Sigmoid colon (tissue), 7 donors: ENCODE results near the gene ADGRA3. TPM values are rescaled to one million over a fixed set of nuclear protein-coding genes. Genes with fewer than 3 reads are reported as not detected.

Experiments
- DNase-seq: peaks from one replicate; pipeline ENCODE4 v3.0.0-alpha.2; 2019
- H3K27ac ChIP-seq, 4 donors: fragments of 200-600 bp; sonication (generic); one replicate each; pipeline ENCODE4 v1.5.1; 2016 to 2019; ENCODE audit warnings: mild to moderate bottlenecking in 1 of 4
- H3K27me3 ChIP-seq, 3 donors: fragments of 200-600 bp; sonication (generic); one replicate each; pipeline ENCODE4 v1.5.1; 2019; ENCODE audit warnings: mild to moderate bottlenecking in 1 of 3
- H3K36me3 ChIP-seq, 4 donors: fragments of 200-600 bp; sonication (generic); one replicate each; pipeline ENCODE4 v1.5.1; 2016 to 2019
- H3K4me1 ChIP-seq, 4 donors: fragments of 200-600 bp; sonication (generic); one replicate each; pipeline ENCODE4 v1.5.1; 2017 to 2019
- H3K4me3 ChIP-seq, 4 donors: fragments of 200-600 bp; sonication (generic); one replicate each; pipeline ENCODE4 v1.5.1; 2017 to 2019; ENCODE audit warnings: mild to moderate bottlenecking in 2 of 4, moderate library complexity in 1 of 4
- H3K9me3 ChIP-seq, 4 donors: fragments of 200-600 bp in 3 of 4; sonication (generic) in 3 of 4; one replicate each; pipeline versions ENCODE4 v1.5.1 to v1.6.1; 2013 to 2019
- CTCF ChIP-seq, 4 experiments: fragments of 450-650 bp in 3 of 4; fragments of 200-600 bp in 1 of 4; IDR thresholded peaks; one replicate each; pipeline ENCODE4 v1.5.1; 2016 to 2019; ENCODE audit warnings: antibody characterized with exemption in 4 of 4, mild to moderate bottlenecking in 3 of 4, moderate library complexity in 2 of 4
- EP300 ChIP-seq, 4 donors: sonication (generic); formaldehyde crosslinking; IDR thresholded peaks; one replicate each; pipeline ENCODE4 v1.6.1; 2017; ENCODE audit warnings: antibody characterized with exemption in 4 of 4
- POLR2A ChIP-seq, 2 donors: fragments of 450-650 bp; IDR thresholded peaks; one replicate each; pipeline ENCODE4 v1.6.1; 2016; ENCODE audit warnings: antibody characterized with exemption in 2 of 2, mild to moderate bottlenecking in 2 of 2, moderate library complexity in 2 of 2
- POLR2AphosphoS5 ChIP-seq, 4 donors: sonication (generic); formaldehyde crosslinking; IDR thresholded peaks; one replicate each; pipeline ENCODE4 v1.6.1; 2017; ENCODE audit warnings: antibody characterized with exemption in 4 of 4
- WGBS, 2 donors: extraction: QIAGEN DNeasy Blood & Tissue Kit; methylation state at CpG; one replicate each; pipeline ENCODE4 v1.1.7; 2013; 5-methylcytosine and 5-hydroxymethylcytosine counted together
- intact Hi-C: fragments of 100-400 bp; cut with DNase I; formaldehyde crosslinking; loops from one replicate; pipeline ENCODE4 v1.15.1; 2023
- polyA plus RNA-seq, 3 donors: library from polyadenylated mRNA; stranded (reverse); fragments of 200-250 nt; gene quantifications; one replicate each; pipeline ENCODE4 v1.2.3, GENCODE V29; 2013
- total RNA-seq, 4 donors: library from RNA; depleted of rRNA; stranded (reverse); fragments of >200 nt; gene quantifications; one replicate each; pipeline ENCODE4 v1.1.0, GENCODE V29; 2016
- donor health status: healthy with polysubstance abuse.
- donor health status: Bipolar disorder and iron deficiency.
- donor health status: healthy.

Gene ADGRA3
- total and polyA plus RNA-seq, 7 donors: 4.4 to 86.1 (median 51.6) TPM

GRCh38 chr4:22417408-22417807 lies 98.5 kb downstream of the ADGRA3 start:
- no peak for DNase-seq
- intact Hi-C loops: no loop called here
- no peaks in the 10 kb centered on the region for H3K27me3 ChIP-seq
- no peak overlapping the region for H3K4me3 ChIP-seq
- peaks cover 0 to 24% (median 3%) of the 10 kb centered on the region in 4 donors for H3K36me3 ChIP-seq
- H3K9me3 ChIP-seq: no peaks in the 10 kb centered on the region
- WGBS, 2 donors: 70 to 76% methylated on average over 4 of the region's 4 CpGs
- no peak overlapping the region for H3K27ac ChIP-seq
- H3K4me1 ChIP-seq: peaks cover 0 to 3% (median 0%) of the 10 kb centered on the region in 4 donors
- TF ChIP-seq POLR2A (IDR thresholded peaks at IDR 0.05): no peak
- no peak for TF ChIP-seq EP300 (IDR thresholded peaks at IDR 0.05)
- no peak for TF ChIP-seq CTCF (IDR thresholded peaks at IDR 0.05)
- TF ChIP-seq POLR2AphosphoS5 (IDR thresholded peaks at IDR 0.05): no peak

GRCh38 chr4:22416403-22416802 lies 99.5 kb downstream of the ADGRA3 start:
- 45 to 57% methylated on average over 3 of the region's 3 CpGs for WGBS, 2 donors
- Histone ChIP-seq H3K27me3 (no peaks in the 10 kb centered on the region), H3K4me1 (peaks cover 0 to 3% (median 0%) of the 10 kb centered on the region in 4 donors), H3K4me3 (no peak overlapping the region), H3K27ac (no peak overlapping the region), H3K36me3 (peaks cover 0 to 28% (median 3%) of the 10 kb centered on the region in 4 donors), H3K9me3 (no peaks in the 10 kb centered on the region)
- intact Hi-C loops: no loop called here
- no peak for DNase-seq
- no peak for TF ChIP-seq EP300 (IDR thresholded peaks at IDR 0.05)
- no peak for TF ChIP-seq CTCF (IDR thresholded peaks at IDR 0.05)
- TF ChIP-seq POLR2AphosphoS5 (IDR thresholded peaks at IDR 0.05): no peak
- TF ChIP-seq POLR2A (IDR thresholded peaks at IDR 0.05): no peak

GRCh38 chr4:22414833-22415232 lies 101.0 kb downstream of the ADGRA3 start:
- Histone ChIP-seq H3K36me3 (peaks cover 0 to 28% (median 3%) of the 10 kb centered on the region in 4 donors), H3K27ac (no peak overlapping the region), H3K9me3 (no peaks in the 10 kb centered on the region), H3K27me3 (no peaks in the 10 kb centered on the region), H3K4me3 (no peak overlapping the region), H3K4me1 (peaks cover 0 to 3% (median 0%) of the 10 kb centered on the region in 4 donors)
- DNase-seq: no peak
- intact Hi-C loops: loop anchor here (5.0 kb wide), 1 partner anchor 97 kb away; no protein-coding TSS in a partner anchor
- TF ChIP-seq POLR2A (IDR thresholded peaks at IDR 0.05) (no peak), POLR2AphosphoS5 (IDR thresholded peaks at IDR 0.05) (no peak)
- 67 to 73% methylated on average over 2 of the region's 2 CpGs for WGBS, 2 donors

GRCh38 chr4:22413471-22413870 lies 102.4 kb downstream of the ADGRA3 start:
- no peak overlapping the region for H3K27ac ChIP-seq
- H3K36me3 ChIP-seq: peaks cover 0 to 24% (median 1%) of the 10 kb centered on the region in 4 donors
- H3K4me1 ChIP-seq: peaks cover 0 to 3% (median 0%) of the 10 kb centered on the region in 4 donors
- no peaks in the 10 kb centered on the region for H3K27me3 ChIP-seq
- H3K9me3 ChIP-seq: no peaks in the 10 kb centered on the region
- 83% methylated on average over 4 of the region's 4 CpGs for WGBS, 2 donors
- DNase-seq: no peak
- intact Hi-C loops: loop anchor here (5.0 kb wide), 1 partner anchor 99 kb away; no protein-coding TSS in a partner anchor
- no peak overlapping the region for H3K4me3 ChIP-seq
- TF ChIP-seq EP300 (IDR thresholded peaks at IDR 0.05) (no peak), POLR2A (IDR thresholded peaks at IDR 0.05) (no peak), CTCF (IDR thresholded peaks at IDR 0.05) (no peak), POLR2AphosphoS5 (IDR thresholded peaks at IDR 0.05) (no peak)

GRCh38 chr4:22412013-22412412 lies 103.9 kb downstream of the ADGRA3 start:
- 82 to 88% methylated on average over 3 of the region's 3 CpGs for WGBS, 2 donors

More at GRCh38 chr4:22412013-22412412, 103.9 kb downstream of the ADGRA3 start:
- no peaks in the 10 kb centered on the region for H3K9me3 ChIP-seq
- H3K36me3 ChIP-seq: peaks cover 0 to 18% (median 0%) of the 10 kb centered on the region in 4 donors
- H3K27me3 ChIP-seq: no peaks in the 10 kb centered on the region
- no peak for DNase-seq
- no peak overlapping the region for H3K27ac ChIP-seq
- peaks cover 0 to under 1% (median 0%) of the 10 kb centered on the region in 4 donors for H3K4me1 ChIP-seq
- no peak for TF ChIP-seq CTCF (IDR thresholded peaks at IDR 0.05)
- TF ChIP-seq POLR2A (IDR thresholded peaks at IDR 0.05): no peak
- TF ChIP-seq POLR2AphosphoS5 (IDR thresholded peaks at IDR 0.05): no peak
- TF ChIP-seq EP300 (IDR thresholded peaks at IDR 0.05): no peak
- H3K4me3 ChIP-seq: no peak overlapping the region
- intact Hi-C loops: loop anchor here (5.0 kb wide), 1 partner anchor 100 kb away; no protein-coding TSS in a partner anchor
